Heart right ventricle (tissue), 16 donors: Measurements from ENCODE around the gene CEP152. TPM values are rescaled to one million over a fixed set of nuclear protein-coding genes. Genes with fewer than 3 reads are reported as not detected.

ENCODE experiments used
- ATAC-seq, 8 donors: fragments of 200-7000 bp; cut with Tn5 transposase; one replicate each; pipeline ENCODE4 v1.9.1; 2020; ENCODE audit warnings: mild to moderate bottlenecking in 8 of 8, moderate library complexity in 8 of 8, moderate number of reproducible peaks in 1 of 8
- DNase-seq, 2 donors: peaks; one replicate each; pipeline ENCODE4 v3.0.0-alpha.2; 2020
- H3K27ac ChIP-seq, 10 donors: fragments of 200-600 bp; sonication (generic) in 2 of 10; one replicate each; pipeline versions ENCODE4 v1.5.0 to v1.8.0; 2020 to 2022; ENCODE audit warnings: mild to moderate bottlenecking in 3 of 10
- H3K27me3 ChIP-seq, 7 donors: fragments of 200-600 bp; one replicate each; pipeline ENCODE4 v1.8.0; 2021 to 2022; ENCODE audit warnings: mild to moderate bottlenecking in 2 of 7
- H3K36me3 ChIP-seq, 9 donors: fragments of 200-600 bp; sonication (generic) in 1 of 9; one replicate each; pipeline versions ENCODE4 v1.5.0 to v1.8.0; 2020 to 2022; ENCODE audit warnings: mild to moderate bottlenecking in 2 of 9
- H3K4me1 ChIP-seq, 9 donors: fragments of 200-600 bp; sonication (generic) in 1 of 9; one replicate each; pipeline versions ENCODE4 v1.5.0 to v1.8.0; 2020 to 2022; ENCODE audit warnings: mild to moderate bottlenecking in 4 of 9
- H3K4me3 ChIP-seq, 10 donors: fragments of 200-600 bp; sonication (generic) in 2 of 10; one replicate each; pipeline versions ENCODE4 v1.5.0 to v1.8.0; 2020 to 2022; ENCODE audit warnings: mild to moderate bottlenecking in 7 of 10, moderate library complexity in 2 of 10
- H3K9me3 ChIP-seq, 11 donors: fragments of 200-600 bp in 10 of 11; sonication (generic) in 2 of 11; one replicate each; pipeline versions ENCODE4 v1.5.0 to v1.8.0; 2013 to 2022; ENCODE audit warnings: mild to moderate bottlenecking in 2 of 11, control low read depth in 1 of 11, moderate library complexity in 1 of 11
- CTCF ChIP-seq, 9 donors: fragments of 200-600 bp; sonication (generic) in 2 of 9; IDR thresholded peaks; one replicate each; pipeline versions ENCODE4 v1.5.0 to v1.8.0; 2021 to 2022; ENCODE audit warnings: antibody characterized with exemption in 9 of 9, mild to moderate bottlenecking in 5 of 9, moderate library complexity in 1 of 9
- whole genome bisulfite sequencing, 2 donors: extraction: QIAGEN DNeasy Blood & Tissue Kit; methylation state at CpG; one replicate each; pipeline ENCODE4 v1.1.7; 2013; ENCODE audit warnings: inconsistent platforms in 1 of 2; 5-methylcytosine and 5-hydroxymethylcytosine counted together
- intact Hi-C, 10 donors: fragments of 100-400 bp; cut with DNase I; formaldehyde crosslinking; loops; one replicate each; pipeline versions ENCODE4 v1.11.1 to v1.14.2; 2022
- polyA plus RNA-seq, 2 donors: library from polyadenylated mRNA; stranded (reverse); fragments of 200-250 nt; gene quantifications; one replicate each; pipeline ENCODE4 v1.2.3, GENCODE V29; 2013
- total RNA-seq, 10 donors: library from RNA; stranded (reverse); fragmentation: NEBNext Ultra II Directional in 3 of 10; extraction: Animal tissue kit (Norgen Biotek cat#: 25700) in 3 of 10; gene quantifications; one replicate each; pipeline versions ENCODE4 v1.2.1 to v1.2.4, GENCODE V29; 2021 to 2023
- donor health status: Arrhythmogenic right ventricular cardiomyopathy.
- donor health status: ischemic (EF 13 %, LVEDD 7.1; RV severe dilation, severe dysfunction).
- donor health status: healthy with polysubstance abuse.
- donor health status: DM: no; HTN: yes; CAD: no.
- donor health status: DM: no; HTN: no; CAD: no.
- donor health status: ischemic (EF 25% LVEDD 6.9; RV normal size, moderate dysfunction).
- donor health status: ischemic (EF 25% LVEDD 5.7; RV mildly dilated, moderate dysfunction).
- donor health status: healthy.
- donor health status: DM: yes; HTN: yes; CAD: no.
- donor health status: Ischemic cardiomyopathy.
- donor health status: ischemic (EF 35%, LVEDD 5.7; RV mildly dilated, moderate dysfunction).
- donor health status: nonischemic (EF 11% LVEDD 7.7; RV severe dilation, severe dysfunction).
- donor health status: DM: yes; HTN: yes; CAD: no.
- donor health status: PGD.
- donor health status: ischemic (EF 29% LVEDD 5.4; RV normal size, mild dysfunction).
- donor health status: nonischemic (EF 23%, LVEDD 6.1; RV moderate dilation, normal function).

Gene CEP152
- total and polyA plus RNA-seq, 12 donors = 0.51 to 1.8 (median 1.1) TPM

GRCh38 chr15:48805591-48805990, 5.3 kb downstream of the CEP152 start:
- H3K36me3 ChIP-seq = no peaks in the 10 kb centered on the region
- WGBS, 2 donors = 65 to 79% methylated on average over 2 of the region's 2 CpGs
- no peak overlapping the region for H3K27ac ChIP-seq
- H3K27me3 ChIP-seq = no peaks in the 10 kb centered on the region
- no peak overlapping the region for H3K4me3 ChIP-seq
- TF ChIP-seq CTCF (IDR thresholded peaks at IDR 0.05) = no peak
- intact Hi-C loops = loop anchor here in 5 of 10 donors (5.0 to 10.0 kb wide), 3 partner anchors 161 to 451 kb away; partner anchors contain the start of gene FBN1 (in 1 of the 5)
- H3K4me1 ChIP-seq = peaks cover 0 to 31% (median 15%) of the 10 kb centered on the region in 9 donors
- DNase-seq = no peak
- no peaks in the 10 kb centered on the region for H3K9me3 ChIP-seq
- no peak for ATAC-seq

- no peaks in the 10 kb centered on the region for H3K36me3 ChIP-seq
- no peaks in the 10 kb centered on the region for H3K9me3 ChIP-seq
- H3K4me1 ChIP-seq = peaks cover 0 to 23% (median 7%) of the 10 kb centered on the region in 9 donors
- no peak for ATAC-seq
- no peak overlapping the region for H3K27ac ChIP-seq
- no peak overlapping the region for H3K4me3 ChIP-seq
- DNase-seq = no peak
- TF ChIP-seq CTCF (IDR thresholded peaks at IDR 0.05) = no peak
- no peaks in the 10 kb centered on the region for H3K27me3 ChIP-seq
- WGBS, 2 donors = 99% methylated on average over 2 of the region's 2 CpGs
- intact Hi-C loops = loop anchor here in 6 of 10 donors (5.0 to 10.0 kb wide), 5 partner anchors 157 to 449 kb away; partner anchors contain the start of gene FBN1 (in 2 of the 6)
These were observed 7.0 kb downstream of the CEP152 start for GRCh38 chr15:48803877-48804276.

GRCh38 chr15:48802867-48803266, 8.0 kb downstream of the CEP152 start:
- intact Hi-C loops = loop anchor here in 6 of 10 donors (5.0 to 10.0 kb wide), 5 partner anchors 156 to 448 kb away; partner anchors contain the start of gene FBN1 (in 2 of the 6)
- peaks cover 0 to 23% (median 7%) of the 10 kb centered on the region in 9 donors for H3K4me1 ChIP-seq
- ATAC-seq = no peak
- no peaks in the 10 kb centered on the region for H3K27me3 ChIP-seq
- H3K36me3 ChIP-seq = no peaks in the 10 kb centered on the region
- TF ChIP-seq CTCF (IDR thresholded peaks at IDR 0.05) = no peak
- DNase-seq = no peak
- no peaks in the 10 kb centered on the region for H3K9me3 ChIP-seq
- no peak overlapping the region for H3K4me3 ChIP-seq
- H3K27ac ChIP-seq = no peak overlapping the region

DNA sequence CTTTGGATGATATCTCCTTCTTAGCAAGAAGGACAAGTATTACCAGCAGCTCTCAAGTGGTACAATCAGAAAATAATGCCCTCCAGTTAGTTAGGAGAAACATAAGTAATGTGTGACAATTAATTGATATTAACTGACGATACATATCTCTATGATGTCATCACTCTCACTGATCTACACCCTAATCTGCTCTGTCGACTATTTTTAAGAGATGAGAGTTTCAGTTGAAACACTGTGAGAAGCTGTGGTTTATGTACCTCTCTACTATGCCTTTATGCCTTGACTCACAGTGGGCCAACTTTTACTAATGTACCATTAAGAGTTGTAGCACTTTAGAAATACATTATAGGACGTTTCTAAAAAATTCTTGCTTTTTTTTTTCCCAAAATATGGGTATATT, 8.6 kb downstream of the CEP152 start:
- no peak for TF ChIP-seq CTCF (IDR thresholded peaks at IDR 0.05)
- Histone ChIP-seq H3K9me3 (no peaks in the 10 kb centered on the region), H3K4me3 (no peak overlapping the region), H3K4me1 (peaks cover 0 to 23% (median 7%) of the 10 kb centered on the region in 9 donors), H3K27ac (no peak overlapping the region), H3K36me3 (no peaks in the 10 kb centered on the region), H3K27me3 (no peaks in the 10 kb centered on the region)
- DNase-seq = no peak
- 67 to 72% methylated on average over 3 of the region's 3 CpGs for WGBS, 2 donors
- ATAC-seq = no peak
- intact Hi-C loops = loop anchor here in 6 of 10 donors (5.0 to 10.0 kb wide), 5 partner anchors 155 to 447 kb away; partner anchors contain the start of gene FBN1 (in 2 of the 6)
